ENCODE measurements around the gene NSF. TPM values are rescaled to one million over a fixed set of nuclear protein-coding genes. Genes with fewer than 3 reads are reported as not detected.
"Not testable (repeated sequence)": the region's sequence is repeated elsewhere in the genome, so short reads cannot be mapped to it uniquely, and the experiment has no call there.

The NSF gene
- total RNA-seq, 1 donor from 2014 or later, result 76.7 TPM

DNA sequence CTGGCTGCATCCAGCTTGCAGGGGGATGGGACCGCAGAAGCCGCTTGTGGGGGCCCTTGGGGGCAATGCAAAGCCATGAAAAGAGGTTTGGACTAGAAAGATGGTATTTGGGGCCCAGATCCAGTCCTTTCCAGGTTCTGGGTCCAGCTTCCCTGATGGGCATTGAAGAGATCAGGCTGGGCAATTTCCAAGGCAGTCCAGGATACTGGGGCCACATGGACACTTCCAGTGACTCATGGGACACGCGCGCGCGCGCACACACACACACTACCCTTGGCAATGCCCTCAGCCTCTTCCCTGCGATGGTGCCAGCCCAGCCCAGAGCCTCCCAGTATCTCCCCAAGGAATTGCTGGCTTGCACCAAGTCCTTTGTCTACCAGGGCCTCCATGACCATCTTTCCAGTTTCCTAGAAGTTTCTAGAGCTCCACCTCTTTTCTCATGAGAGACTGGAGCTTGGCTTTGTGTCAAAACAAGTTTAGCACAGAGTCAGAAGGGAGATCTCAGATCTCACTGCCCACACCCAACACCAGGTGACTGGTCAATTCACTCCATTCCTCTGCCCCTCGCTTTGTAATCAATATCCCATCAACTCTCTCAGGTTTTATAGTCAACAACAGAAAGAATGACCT lies 183.8 kb downstream of the NSF start:
- no peak for DNase-seq (ENCODE audit: low spot score)

DNA sequence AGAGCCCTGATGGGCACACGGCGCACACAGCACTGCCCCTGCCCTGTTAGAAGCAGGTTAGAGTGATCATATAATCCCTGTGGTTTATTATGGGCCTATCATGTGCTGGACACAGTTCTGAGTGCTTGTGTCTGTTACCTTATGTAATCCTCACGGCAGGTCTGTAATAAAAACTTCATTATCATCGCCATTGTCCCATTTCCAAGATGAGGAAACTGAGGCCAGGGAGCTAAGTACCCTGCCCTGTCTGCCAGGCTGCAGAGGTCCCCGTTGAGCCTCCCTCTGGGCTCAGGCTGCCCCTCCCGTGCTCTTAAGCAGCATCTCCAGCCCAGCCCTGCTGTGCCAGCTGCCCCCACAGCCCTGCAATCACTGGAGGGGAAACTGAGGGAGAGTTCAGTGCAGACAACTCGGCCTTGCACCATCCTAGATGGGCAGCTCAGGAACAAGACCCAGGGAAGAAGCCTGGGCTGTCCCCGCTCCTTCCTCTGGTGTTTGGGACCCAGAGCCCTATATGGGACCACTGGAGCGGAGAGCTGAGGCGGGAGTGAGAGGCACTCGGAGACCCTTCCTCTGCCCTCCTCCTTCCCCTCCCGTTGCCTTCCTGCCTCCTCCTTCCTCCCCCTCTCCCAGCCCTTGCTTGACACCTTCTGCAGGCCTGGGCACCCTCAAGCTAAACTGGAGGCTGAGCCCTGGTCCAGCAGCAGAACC lies 186.0 kb downstream of the NSF start:
- no peak for DNase-seq (ENCODE audit: low spot score)

DNA sequence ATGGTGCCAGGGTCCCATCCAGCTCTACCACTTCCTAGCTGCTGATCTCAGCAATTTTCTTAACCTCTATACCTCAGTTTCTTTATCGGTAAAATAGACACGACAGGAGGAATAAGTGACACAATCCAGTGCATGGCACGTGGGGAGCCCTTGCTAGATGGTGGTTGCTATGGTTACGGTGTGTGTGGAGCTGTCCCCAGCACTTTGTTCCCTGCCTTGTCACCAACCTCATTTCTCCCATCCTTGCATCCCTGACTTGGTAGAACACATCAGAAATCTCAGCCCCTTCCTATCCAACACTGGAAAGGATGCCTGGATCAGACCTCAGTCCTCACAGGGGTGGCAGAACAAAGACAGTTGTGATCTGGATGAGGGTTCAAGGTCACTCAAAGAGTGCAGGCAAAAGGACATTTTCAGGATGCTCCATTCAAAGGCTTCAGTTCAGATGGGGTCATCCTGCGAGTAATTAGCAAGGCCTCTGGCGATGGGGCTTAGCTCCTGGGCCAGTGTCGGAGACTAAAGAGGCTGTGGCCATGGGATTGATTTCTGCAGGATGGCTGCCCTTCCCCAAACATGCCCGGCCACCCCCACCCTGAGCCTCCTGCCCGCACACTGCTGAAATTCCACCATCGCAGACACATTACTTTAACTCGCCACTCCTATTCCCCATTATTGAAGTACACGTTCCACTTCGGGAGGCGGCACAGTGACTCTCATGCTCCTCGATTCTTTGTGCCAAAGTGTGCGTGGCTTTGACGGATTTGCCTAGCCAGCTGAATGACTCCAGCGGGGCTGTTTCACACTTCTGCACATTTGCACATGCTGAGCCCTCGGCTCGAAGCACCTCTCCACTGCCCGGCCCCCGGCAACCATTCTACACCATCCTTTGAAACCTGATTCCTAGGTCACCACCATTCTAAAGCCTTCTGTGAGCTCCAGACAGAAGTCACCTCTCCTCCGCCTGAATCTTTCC lies 187.8 kb downstream of the NSF start:
- DNase-seq (ENCODE audit: low spot score), result no peak

DNA sequence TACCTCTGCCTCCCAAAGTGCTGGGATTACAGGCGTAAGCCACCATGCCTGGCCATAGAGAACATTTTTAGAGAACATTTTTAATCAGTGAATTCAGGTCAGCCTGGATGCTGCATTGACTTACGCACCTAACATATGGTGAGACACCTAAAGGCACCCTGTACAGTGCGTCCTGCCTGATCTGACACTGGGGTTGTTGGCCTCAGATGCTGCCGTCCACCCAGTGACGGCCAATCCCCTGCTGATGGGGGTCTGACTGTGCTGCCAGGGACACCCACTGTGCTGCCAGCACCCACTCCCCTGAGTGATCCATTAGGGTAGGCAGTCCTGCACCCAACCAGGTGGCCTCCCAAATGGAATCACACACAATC lies 189.5 kb downstream of the NSF start:
- DNase-seq (ENCODE audit: low spot score), result no peak

DNA sequence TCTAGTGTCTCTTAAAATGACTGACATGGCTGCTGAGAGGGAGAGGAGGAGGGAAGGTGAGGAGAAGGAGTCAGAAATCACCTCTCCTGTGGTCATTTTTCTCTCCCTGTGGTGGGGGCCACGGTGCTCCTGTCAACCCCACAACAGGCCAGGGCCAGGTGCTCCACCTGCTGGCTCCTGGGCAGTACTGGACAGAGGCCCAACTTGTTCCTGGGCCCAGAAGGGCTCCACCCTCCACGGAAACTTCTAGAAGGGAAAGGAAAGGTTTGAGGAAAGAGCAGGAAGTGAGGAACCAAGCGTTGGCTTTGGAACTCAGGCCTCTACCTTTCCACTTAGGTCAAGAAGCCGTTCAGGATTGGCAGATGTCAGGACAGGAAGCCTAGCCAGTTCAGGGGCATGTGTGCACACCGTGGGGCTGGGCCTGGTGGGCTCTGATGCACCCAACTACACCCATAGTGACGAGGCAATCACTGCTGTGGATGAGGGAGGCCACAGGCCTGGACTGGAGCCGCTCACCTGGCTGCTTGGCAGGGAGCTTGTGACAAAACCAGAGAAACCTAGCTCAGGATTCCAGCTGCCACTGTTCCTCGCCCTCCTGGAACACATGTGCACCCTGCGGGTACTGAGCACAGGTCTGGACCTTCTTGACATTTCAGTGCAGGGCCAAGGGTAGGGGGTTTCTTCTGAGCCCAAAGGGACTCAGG lies 191.9 kb downstream of the NSF start:
- no peak for DNase-seq (ENCODE audit: low spot score)

DNA sequence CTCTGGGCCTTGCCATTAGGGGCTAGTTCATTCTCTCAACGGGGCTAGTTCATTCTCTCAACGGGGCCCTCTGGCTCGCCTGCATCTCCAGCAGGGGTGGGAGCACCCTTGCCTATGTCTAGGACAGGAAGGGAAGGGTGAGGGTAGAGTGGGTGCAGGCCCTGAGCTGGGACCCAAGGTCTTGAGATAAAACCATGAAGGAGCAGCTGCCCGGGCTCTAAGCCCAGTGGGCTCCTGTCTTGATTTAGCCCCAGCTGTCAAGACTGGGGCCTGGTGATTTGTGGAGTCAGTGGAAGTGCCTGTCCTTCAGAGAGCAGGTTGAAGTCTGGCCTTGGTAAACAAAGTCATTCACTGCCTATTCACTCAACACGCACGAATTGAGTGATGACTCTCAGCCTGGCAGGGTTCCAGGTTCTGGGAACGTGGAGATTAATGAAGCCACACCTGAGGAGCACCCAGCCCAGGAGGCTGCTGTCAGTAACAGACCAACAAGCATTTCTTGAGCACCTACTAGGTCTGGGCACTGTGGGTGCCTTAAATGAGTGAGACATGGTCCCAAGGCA lies 192.6 kb downstream of the NSF start:
- DNase-seq (ENCODE audit: low spot score), result no peak

DNA sequence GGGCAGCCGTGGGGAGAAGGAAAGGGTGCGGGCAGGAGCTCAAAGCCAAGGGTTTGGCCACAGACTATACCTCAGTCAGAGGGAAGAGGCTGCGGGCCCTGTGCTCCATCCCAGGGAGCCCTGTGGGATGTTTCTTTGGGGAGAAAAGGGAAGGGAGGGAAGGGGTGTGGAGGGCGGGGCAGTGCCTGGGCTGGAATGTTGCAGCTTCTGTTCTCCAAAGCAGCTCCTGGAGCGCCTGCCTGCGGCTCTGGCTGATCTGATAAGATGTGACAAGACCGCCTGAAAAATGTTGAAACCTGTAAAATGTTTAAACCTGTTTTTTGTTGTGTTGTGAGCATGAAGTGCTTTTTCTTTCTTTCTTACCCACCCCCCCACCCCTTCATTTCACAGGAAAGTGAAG lies 195.2 kb downstream of the NSF start:
- DNase-seq (ENCODE audit: low spot score), result no peak

DNA sequence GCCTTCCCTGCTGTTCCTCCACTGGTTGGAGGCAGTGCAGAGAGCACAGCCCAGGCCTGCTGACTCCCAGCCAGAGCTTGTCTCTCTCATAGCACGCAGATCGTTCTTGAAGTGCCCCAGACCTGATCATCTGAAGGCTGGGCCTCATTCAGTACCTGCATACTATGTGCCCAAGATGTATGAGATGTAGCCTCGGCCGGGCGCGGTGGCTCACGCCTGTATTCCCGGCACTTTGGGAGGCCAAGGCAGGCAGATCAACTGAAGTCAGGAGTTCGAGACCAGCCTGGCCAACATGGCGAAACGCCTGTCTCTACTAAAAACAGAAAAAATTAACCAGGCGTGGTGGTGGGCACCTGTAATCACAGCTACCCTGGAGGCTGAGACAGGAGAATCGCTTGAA lies 197.0 kb downstream of the NSF start:
- DNase-seq (ENCODE audit: low spot score), result no peak

DNA sequence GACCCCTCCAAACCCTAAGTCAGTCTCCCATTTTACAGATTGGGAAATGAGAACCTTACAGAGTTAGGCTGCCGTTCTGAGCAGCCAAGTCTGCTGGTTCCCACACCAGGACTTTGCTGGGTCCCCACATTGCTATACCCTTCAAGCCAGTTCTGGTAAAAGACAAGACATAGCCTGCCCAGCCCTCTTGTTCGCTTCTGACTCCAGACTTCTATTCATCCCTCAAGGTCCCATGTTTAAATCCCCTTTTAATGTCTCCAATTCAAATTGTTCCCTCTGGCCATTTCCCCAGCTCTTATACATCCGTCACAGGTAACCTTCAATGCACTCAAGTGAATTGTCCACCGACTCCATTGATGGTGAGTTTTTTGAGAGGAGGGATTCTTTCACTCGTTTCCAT lies 197.8 kb downstream of the NSF start:
- no peak for DNase-seq (ENCODE audit: low spot score)

DNA sequence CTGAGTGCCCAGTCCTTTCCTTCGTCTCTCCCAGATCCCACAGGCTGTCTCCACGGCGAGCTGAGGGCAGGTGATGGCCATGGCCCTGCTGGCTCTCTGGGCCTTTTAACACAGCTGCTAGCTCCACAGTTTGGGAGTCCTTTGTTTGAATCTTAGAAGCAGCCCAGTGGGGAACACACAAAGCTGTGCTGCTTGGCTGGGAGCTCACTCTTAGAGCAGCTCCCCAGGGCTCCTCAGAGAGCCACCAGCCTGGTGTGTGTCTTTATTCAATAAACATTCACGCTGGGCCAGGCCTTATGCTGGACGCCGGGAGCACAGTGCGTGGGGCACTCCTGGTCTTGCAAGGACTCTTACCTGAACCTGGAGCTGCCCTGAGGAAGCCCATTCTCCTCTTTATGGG lies 198.3 kb downstream of the NSF start:
- no peak for DNase-seq (ENCODE audit: low spot score)

DNA sequence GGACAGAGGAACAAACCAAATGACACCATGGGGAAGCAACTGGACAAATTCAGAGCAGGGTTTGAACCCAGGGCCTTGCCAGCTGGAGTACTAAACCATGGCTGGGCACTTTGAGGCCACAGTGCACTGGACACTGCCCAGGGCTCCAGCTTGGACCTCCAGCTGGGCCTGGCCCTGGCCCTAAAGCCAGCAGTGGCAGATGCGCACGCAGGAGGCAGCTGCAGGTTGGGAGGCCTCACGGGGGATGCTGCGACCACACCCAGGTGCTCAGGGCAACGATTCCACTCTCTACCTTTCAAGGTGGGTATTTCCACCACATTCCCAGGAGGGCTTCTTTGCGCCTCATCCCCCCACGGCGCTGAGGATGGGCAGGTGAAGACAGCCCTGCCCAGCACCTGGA lies 199.1 kb downstream of the NSF start:
- no peak for DNase-seq (ENCODE audit: low spot score)

DNA sequence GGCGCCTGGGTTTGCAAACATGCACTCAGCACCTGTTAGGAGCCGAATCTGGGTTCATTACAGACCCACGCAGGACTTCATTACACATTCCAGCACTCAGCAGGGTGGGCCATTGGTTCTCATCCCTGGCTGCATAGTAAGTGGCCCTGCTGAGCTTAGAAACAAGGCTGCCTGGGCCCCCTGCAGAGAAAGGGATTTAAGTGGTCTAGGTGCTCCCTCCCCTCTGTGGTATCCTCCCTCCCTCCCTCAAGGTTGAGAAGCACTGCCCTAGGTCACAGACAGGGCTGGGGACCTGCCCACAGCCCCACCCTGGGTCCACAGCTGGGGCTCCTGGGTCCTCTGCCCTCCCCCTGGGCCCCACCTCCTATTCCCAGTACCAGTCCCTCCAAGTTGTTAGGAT lies 199.7 kb downstream of the NSF start:
- DNase-seq (ENCODE audit: low spot score), result no peak

DNA sequence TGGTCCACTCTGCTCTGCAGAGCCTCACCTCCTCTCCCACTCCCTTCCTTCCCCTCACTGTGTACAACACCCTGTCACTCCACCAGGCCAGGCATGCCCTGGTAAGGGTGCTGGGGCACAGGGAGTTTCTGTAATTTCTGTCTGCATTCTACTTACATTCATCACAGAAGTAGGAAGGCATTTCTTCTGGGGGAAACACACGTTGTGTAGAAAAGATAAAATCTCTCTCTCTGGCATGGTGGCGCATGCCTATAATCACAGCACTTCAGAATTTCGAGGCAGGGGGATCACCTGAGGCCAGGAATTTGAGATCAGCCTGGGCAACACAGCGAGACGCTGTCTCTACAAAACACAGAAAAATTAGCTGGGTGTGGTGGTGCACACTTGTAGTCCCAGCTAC lies 201.1 kb downstream of the NSF start:
- no peak for DNase-seq (ENCODE audit: low spot score)

DNA sequence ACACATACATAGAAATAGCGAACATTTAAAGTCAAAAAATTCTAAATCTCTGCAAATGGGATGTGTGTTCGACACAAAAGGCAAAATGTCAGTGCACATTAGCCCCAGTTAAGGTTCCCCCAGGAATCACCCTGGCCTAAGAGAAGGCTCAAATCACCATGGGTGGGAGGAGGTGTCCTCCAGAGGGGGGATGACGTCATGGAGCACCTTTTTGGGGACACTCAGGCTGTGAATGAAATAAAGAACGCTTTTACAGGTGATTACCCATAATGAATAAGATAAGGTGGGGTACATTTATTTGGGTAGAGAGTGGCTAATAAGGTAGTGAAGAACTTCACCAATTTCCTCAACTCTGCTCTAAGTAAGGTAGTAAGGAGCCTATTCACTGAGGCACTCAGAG lies 201.6 kb downstream of the NSF start:
- DNase-seq (ENCODE audit: low spot score), result no peak

DNA sequence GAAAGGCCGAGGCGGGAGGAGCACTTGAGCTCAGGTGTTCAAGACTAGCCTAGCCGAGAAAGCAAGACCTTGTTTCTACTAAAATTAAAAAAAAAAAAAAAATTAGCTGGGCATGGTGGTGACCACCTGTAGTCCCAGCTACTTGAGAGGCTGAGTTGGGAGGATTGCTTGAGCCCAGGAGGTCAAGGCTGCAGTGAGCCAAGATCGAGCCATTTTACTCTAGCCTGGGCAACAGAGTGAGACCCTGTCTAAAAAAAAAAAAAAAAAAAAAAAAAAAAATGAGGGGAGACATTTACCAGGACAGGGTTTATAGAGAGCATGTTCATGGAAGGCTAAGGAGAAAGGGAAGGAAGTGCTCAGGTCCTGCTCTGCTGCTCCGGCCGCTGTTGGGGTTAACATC lies 202.6 kb downstream of the NSF start:
- DNase-seq (ENCODE audit: low spot score), result not testable (repeated sequence)

DNA sequence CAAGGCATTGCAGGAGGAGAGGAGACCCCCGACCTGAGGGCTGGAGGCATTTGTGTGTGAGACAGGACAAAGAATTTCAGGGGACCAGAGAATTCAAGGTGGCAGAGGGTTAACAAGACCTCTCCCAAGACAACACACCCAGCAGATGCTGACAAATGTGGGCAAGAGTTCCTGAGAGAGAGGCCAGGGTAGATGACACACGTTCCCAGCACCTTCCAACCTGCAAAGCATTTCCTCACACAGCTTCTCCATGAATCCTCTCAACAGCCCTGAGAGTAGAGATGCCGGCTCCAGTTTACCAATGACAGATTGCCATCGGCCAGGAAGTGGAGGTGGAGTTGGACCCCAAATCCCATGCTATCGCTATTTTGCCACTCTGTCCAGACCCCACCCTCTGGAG lies 203.1 kb downstream of the NSF start:
- DNase-seq (ENCODE audit: low spot score), result no peak

DNA sequence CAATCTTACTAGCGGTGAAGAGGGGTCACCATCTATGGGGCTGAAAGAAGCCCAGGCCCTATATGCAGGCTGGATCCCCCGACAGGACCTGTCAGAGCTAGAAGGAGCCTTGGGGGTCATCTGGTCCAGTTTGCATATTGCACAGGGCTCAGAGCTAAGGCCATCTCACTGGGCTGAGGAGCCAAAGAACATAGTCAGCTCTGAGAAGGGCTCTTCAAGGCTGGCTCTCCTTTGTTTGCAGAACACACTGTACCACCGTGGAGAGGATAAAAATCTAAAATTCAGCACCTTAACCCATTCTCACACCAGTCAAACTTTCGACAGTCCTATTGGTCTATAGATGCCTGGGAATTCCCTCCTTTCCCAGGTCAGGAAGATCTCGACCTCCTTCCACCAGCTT lies 203.8 kb downstream of the NSF start:
- DNase-seq (ENCODE audit: low spot score), result no peak

DNA sequence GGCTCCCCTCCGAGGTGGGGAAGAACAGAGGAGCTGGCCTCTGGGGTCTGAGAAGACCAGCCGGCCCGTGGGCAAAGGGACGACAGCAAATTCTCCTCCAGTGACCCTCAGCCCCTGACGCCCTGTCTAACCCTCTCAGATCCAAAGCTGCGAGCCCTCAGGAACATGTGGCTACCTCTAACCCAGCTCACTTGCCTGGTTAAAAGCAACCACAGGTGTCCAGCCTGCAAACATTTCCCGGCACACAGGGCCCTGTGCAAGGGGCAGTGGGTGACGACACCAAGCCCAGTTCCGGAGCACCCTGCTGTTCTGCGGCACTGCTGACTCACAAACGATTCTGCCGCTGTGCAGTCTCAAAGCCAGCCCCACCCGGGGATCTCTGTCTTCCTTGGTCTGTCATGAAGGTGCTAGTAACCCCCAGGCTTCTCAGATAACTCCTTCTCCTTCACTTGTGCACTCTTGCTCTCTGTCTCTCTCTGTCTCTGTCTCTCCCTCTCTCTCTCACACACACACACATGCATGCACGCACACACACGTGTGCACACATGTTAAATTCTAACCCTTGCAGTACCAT lies 205.0 kb downstream of the NSF start:
- DNase-seq (ENCODE audit: low spot score), result no peak

DNA sequence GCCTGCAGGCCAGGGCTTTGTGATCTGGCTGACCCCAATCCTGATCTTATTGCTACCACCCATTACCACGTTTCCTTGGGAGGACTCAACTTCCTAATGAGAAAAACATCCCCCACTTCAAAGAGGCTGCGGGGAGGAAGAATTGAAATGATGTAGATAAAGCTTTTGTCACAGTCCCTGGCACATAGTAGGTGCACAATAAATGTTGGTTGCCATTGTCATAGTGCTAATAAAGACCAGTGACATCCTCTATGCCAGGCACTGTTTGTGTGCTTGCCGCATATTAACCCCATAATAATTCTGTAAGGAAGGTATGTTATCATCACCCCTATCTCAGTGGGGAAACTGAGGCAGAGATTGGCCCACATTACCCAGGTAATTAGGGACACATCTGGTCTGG lies 205.6 kb downstream of the NSF start:
- DNase-seq (ENCODE audit: low spot score), result no peak

DNA sequence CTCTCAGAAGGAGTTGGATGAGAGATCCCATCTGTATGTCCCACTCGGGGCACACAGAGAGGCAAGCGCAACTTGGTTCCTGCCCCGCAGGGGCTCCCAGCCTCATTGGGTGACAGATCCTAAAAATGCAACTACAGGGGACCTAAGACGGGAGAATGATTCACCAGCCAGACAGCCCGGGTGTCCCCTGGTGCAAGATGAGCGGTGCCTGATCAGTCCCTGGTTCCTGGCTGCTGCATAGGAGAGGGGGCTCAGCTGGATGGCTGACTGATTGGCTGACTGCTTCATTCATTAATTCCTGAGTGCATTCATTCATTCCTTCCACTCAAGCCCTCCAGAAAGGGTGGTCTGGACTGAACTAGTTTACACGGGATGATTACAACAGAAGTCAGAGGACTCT lies 206.1 kb downstream of the NSF start:
- no peak for DNase-seq (ENCODE audit: low spot score)

DNA sequence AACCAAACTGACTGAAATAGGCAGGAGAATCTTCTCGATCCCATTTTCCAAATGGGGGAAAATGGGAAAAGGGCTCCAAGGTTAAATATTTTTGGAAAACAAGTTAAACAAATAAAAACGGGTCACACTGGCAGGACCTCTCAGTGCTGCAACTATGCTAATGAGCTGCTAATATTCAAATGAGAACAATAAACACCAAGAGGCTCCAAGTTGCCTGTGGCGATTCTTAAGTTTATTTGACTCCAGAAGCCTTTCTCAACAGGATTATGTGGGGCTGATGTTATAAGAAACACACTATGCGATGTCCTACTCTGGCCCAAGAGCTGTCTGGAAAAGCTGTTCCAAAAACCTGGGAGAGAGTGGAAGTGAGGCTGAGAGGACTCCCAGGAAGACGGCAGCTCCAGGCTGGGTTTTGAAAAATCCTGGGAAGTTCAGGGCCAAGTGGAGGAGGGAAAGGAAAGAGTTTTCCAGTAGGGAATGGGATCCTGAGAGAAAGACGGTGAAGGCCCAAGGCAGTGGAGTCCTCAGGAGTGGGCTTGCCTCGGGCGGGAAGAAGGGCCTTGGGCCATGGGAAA lies 206.6 kb downstream of the NSF start:
- no peak for DNase-seq (ENCODE audit: low spot score)
